Memory B cell (primary cell): ENCODE results near the gene ZNF223.

Source experiments
- ATAC-seq: fragments of 150-1000 bp; cut with Tn5 transposase; 2 replicates; pipeline ENCODE4 v1.10.0; 2021; ENCODE audit warnings: low read depth, mild to moderate bottlenecking, moderate library complexity
- DNase-seq, 2 donors: peaks; one replicate each; pipeline ENCODE4 v3.0.0; 2022; ENCODE audit warnings: low spot score in 2 of 2
- H3K27ac Mint-ChIP-seq: one replicate; pipeline ENCODE4 v1.8.0; 2022; ENCODE audit warnings: mild to moderate bottlenecking, moderate library complexity, mixed read lengths
- H3K27me3 Mint-ChIP-seq: one replicate; pipeline ENCODE4 v1.8.0; 2022; ENCODE audit warnings: mixed read lengths
- H3K36me3 Mint-ChIP-seq: one replicate; pipeline ENCODE4 v1.8.0; 2022; ENCODE audit warnings: mild to moderate bottlenecking, mixed read lengths
- H3K4me1 Mint-ChIP-seq: one replicate; pipeline ENCODE4 v1.8.0; 2022; ENCODE audit warnings: mixed read lengths
- H3K4me3 Mint-ChIP-seq: one replicate; pipeline ENCODE4 v1.8.0; 2022; ENCODE audit warnings: mild to moderate bottlenecking, moderate library complexity, mixed read lengths
- H3K9me3 Mint-ChIP-seq: one replicate; pipeline ENCODE4 v1.8.0; 2022; ENCODE audit warnings: mixed read lengths

ZNF223 gene

GRCh38 chr19:44051650-44052402 is at the start of gene ZNF223:
ZNF223 (plus strand) TSS chr19:44052036; CDS start chr19:44055177, 3,141 bp downstream.
- H3K4me1 Mint-ChIP-seq = peaks cover 12% of the 10 kb centered on the region
- peak; percentile 44 for ATAC-seq
- peaks cover 1% of the 10 kb centered on the region for H3K27me3 Mint-ChIP-seq
- H3K27ac Mint-ChIP-seq = peak within 1 kb of the TSS; percentile 12
- DNase-seq = no peak
- peaks cover 7% of the 10 kb centered on the region for H3K9me3 Mint-ChIP-seq
- H3K36me3 Mint-ChIP-seq = peaks cover 20% of the 10 kb centered on the region
- peak within 1 kb of the TSS; percentile 86 for H3K4me3 Mint-ChIP-seq

DNA sequence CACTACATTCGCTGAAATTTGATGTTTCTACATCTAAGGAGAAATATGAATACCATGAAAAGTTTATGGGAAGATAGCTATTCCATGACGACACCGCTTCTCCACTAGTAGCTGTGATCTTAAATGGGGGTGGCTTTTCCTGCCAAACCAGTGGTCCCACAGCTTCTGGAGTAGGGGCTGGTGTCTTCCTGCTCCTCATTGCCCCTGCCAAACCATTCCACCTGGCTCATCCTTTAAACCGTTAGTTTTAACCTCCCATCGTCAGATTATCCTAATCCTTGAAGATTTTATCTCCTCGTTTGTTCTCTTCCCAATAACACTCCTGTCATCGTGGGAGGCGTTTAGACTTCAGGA is 49.6 kb upstream of the ZNF223 start:
- Mint-ChIP-seq H3K36me3 (peaks cover 25% of the 10 kb centered on the region), H3K27me3 (no peaks in the 10 kb centered on the region), H3K4me3 (peak overlapping the region; percentile 99), H3K9me3 (peaks cover 14% of the 10 kb centered on the region), H3K27ac (peak overlapping the region; percentile 89), H3K4me1 (peaks cover 12% of the 10 kb centered on the region)
- ATAC-seq (no peak), DNase-seq (no peak)

DNA sequence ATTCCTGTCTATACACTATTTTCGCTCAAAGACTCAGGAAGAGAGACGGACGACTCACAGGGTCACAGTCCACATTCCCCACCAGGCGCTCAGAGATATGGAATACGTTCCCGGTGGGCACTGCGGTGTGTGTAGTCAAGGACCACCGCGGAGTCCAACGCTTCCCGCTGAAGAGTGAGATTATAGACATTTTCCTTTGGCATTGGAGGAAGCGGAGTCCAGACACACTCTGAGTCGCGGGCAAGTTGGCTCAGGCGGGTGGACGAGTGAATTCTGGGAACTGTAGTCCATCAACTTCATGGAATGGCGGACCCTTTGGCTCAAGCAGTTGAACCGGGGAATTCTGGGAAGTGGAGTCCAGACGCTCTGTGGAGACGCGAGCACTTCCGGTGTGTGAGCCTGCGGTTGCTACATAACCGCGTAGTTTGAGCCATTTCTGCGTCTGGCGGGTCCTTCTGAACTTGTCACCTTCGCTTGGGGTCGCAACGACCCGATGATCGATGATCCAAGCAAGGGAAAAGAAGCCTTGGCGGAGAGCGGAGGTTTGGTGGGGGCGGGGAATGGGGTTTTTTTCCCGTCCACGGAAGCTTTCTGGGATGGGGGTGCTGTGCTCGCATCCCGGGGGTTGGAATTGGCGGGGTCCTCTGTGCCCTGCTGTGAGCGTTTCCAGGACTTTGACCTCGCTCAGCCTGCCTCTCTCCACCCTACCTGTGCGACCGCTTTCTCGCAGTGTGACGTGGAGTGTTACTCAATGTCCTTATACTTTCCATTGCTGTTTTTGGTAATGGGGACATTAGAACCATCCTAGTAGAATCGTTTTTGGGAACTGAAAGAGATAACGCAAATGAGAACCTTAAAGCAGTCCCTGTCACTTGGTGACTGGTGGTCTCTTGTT is 49.0 kb upstream of the ZNF223 start, which contains the start of gene ZNF230:
ZNF230 (plus strand) TSS at position 392 of the 895 bp plus-strand sequence. CDS start 4,122 bp downstream, outside the sequence.
- Mint-ChIP-seq H3K36me3 (peaks cover 29% of the 10 kb centered on the region), H3K27ac (peak within 1 kb of the TSS; percentile 89), H3K4me3 (peak within 1 kb of the TSS; percentile 99), H3K27me3 (no peaks in the 10 kb centered on the region), H3K4me1 (peaks cover 12% of the 10 kb centered on the region), H3K9me3 (peaks cover 20% of the 10 kb centered on the region)
- ATAC-seq (peak; percentile 97), DNase-seq (peak; percentile 55 to 68)

DNA sequence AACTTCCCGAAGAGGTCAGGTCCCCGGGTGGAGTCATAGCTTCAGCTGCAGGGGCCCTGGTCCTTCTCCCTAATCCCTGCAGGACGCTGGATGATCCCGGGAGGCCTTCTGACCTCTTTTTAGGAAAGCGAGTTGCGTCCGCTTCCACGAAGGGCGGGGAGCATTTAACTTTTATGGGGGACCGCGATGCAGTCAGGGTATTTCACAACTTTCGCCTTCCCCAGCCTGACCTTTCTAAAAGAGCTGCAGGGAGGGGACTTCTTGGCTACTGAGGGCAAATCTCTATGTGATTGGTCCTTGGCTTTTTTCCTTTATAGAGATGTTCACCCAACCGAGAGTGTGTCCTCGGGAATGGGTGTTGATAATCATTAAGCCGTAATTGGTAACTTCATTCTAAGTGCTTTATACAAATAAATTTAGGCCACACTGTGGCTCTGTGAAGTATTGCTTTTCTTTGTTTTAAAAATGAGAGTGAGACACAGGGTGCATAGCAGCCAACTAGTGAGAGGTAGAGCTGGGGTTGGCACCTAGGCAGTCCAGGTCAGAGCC is 48.3 kb upstream of the ZNF223 start:
- ATAC-seq (no peak), DNase-seq (peak in 1 of 2 donors; percentile 20)
- H3K4me3 Mint-ChIP-seq = peak overlapping the region; percentile 99
- peaks cover 17% of the 10 kb centered on the region for H3K9me3 Mint-ChIP-seq
- H3K36me3 Mint-ChIP-seq = peaks cover 31% of the 10 kb centered on the region
- no peaks in the 10 kb centered on the region for H3K27me3 Mint-ChIP-seq
- H3K27ac Mint-ChIP-seq = peak overlapping the region; percentile 89
- peaks cover 12% of the 10 kb centered on the region for H3K4me1 Mint-ChIP-seq

DNA sequence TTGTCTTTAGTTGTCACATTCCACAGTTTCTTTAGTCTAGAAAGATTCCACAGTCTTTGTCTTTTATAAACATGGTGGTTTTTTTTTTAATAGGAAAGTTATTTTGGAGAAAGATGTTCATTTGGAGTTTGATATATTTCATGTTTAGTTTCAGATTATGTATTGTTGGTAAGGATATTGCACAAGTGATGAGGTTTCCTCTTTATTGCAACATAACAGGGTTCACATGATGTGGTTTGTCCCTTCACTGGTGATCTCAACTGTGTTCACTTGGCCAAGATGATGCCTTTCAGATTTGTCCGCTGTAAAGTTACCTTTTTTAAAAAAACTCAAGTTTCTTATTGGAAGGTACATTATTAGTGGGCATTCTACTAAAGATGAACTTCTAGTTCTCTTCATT is 45.9 kb upstream of the ZNF223 start:
- H3K27me3 Mint-ChIP-seq = no peaks in the 10 kb centered on the region
- peaks cover 52% of the 10 kb centered on the region for H3K36me3 Mint-ChIP-seq
- DNase-seq (no peak), ATAC-seq (no peak)
- H3K4me1 Mint-ChIP-seq = peaks cover 12% of the 10 kb centered on the region
- no peak overlapping the region for H3K27ac Mint-ChIP-seq
- H3K9me3 Mint-ChIP-seq = peaks cover 22% of the 10 kb centered on the region
- H3K4me3 Mint-ChIP-seq = no peak overlapping the region

GRCh38 chr19:44007473-44007872 is 44.4 kb upstream of the ZNF223 start:
- DNase-seq (no peak), ATAC-seq (no peak)
- H3K4me3 Mint-ChIP-seq = no peak overlapping the region
- no peaks in the 10 kb centered on the region for H3K27me3 Mint-ChIP-seq
- no peak overlapping the region for H3K27ac Mint-ChIP-seq
- peaks cover 64% of the 10 kb centered on the region for H3K36me3 Mint-ChIP-seq
- peaks cover 26% of the 10 kb centered on the region for H3K9me3 Mint-ChIP-seq
- peaks cover 5% of the 10 kb centered on the region for H3K4me1 Mint-ChIP-seq

DNA sequence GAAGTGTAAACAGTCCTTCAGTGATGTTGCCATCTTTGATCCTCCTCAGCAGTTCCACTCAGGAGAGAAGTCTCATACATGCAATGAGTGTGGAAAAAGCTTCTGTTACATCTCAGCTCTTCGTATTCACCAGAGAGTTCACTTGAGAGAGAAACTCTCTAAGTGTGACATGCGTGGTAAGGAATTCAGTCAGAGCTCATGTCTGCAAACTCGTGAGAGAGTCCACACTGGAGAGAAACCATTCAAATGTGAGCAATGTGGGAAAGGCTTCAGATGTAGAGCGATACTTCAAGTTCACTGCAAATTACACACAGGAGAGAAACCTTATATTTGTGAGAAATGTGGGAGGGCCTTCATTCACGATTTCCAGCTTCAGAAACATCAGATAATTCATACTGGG is 41.4 kb upstream of the ZNF223 start:
- Mint-ChIP-seq H3K4me3 (no peak overlapping the region), H3K36me3 (peaks cover 72% of the 10 kb centered on the region), H3K4me1 (no peaks in the 10 kb centered on the region), H3K27ac (no peak overlapping the region), H3K27me3 (no peaks in the 10 kb centered on the region), H3K9me3 (peaks cover 31% of the 10 kb centered on the region)
- no peak for ATAC-seq
- DNase-seq = no peak

GRCh38 chr19:44019498-44019897 is 32.3 kb upstream of the ZNF223 start:
- no peak overlapping the region for H3K27ac Mint-ChIP-seq
- peaks cover 13% of the 10 kb centered on the region for H3K27me3 Mint-ChIP-seq
- H3K4me3 Mint-ChIP-seq = no peak overlapping the region
- H3K36me3 Mint-ChIP-seq = peaks cover 7% of the 10 kb centered on the region
- DNase-seq = no peak
- no peaks in the 10 kb centered on the region for H3K4me1 Mint-ChIP-seq
- ATAC-seq = no peak
- peaks cover 30% of the 10 kb centered on the region for H3K9me3 Mint-ChIP-seq

GRCh38 chr19:44021221-44021620 is 30.6 kb upstream of the ZNF223 start:
- Mint-ChIP-seq H3K4me3 (no peak overlapping the region), H3K36me3 (peaks cover 13% of the 10 kb centered on the region), H3K27me3 (peaks cover 13% of the 10 kb centered on the region), H3K4me1 (peaks cover 11% of the 10 kb centered on the region), H3K27ac (no peak overlapping the region), H3K9me3 (peaks cover 30% of the 10 kb centered on the region)
- DNase-seq (no peak), ATAC-seq (no peak)

DNA sequence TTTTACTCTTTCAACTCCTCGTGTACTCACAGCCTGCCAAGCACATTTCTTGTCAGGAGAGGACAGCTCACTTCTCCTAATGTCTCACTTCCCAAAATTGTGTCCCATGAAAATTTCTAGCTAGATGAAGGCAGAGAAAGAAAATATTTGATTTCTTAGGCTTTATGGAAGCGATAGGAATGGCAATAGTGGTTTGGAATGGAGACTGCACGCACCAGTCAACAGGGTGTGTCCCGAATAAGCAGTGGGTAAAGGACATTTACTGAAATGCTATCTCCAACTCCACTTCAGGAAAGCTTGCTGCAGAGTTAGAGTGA is 27.0 kb upstream of the ZNF223 start:
- H3K27ac Mint-ChIP-seq = peak overlapping the region; percentile 79
- H3K4me1 Mint-ChIP-seq = peaks cover 19% of the 10 kb centered on the region
- ATAC-seq (no peak), DNase-seq (no peak)
- H3K36me3 Mint-ChIP-seq = peaks cover 37% of the 10 kb centered on the region
- H3K4me3 Mint-ChIP-seq = peak overlapping the region; percentile 98
- H3K27me3 Mint-ChIP-seq = peaks cover under 1% of the 10 kb centered on the region
- H3K9me3 Mint-ChIP-seq = peaks cover 27% of the 10 kb centered on the region

DNA sequence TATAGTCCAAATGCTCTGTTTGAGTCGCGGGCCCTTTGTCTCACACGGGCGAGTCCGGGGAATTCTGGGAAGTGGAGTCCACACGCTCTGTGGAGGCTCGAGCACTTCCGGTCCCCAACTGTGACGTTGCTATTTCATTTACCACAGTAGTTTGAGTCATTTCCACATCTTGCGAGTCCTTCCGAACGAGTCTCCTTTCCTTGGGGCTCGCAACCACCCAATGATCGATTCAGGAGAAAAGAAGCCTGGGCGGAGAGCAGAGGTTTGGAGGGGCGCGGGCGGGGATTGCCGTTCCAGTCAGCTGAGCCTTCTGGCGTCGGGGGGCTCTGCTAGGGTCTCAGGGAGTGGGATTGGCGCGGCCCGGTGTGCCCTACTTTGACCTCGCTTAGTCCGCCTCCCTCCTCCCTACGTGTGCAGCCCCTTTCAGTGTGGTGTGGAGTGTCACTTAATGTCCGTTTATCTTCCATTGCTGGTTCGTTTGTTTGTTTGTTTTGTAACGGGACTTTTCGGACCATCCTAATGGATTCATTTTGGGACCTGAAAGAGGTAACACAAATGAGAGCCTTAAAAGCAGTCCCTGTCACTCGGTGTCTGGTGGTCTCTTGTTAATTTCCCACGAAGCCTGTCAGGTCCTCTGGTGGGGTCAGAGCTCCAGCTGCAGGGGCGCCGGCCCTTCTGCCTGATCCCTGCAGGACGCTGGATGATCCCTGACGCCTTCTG is 26.5 kb upstream of the ZNF223 start, which contains the start of gene ZNF222:
ZNF222 (plus strand) TSS at position 163 of the 720 bp plus-strand sequence; CDS start at position 221, 58 bp downstream.
- ATAC-seq = peak; percentile 100
- Mint-ChIP-seq H3K9me3 (peaks cover 22% of the 10 kb centered on the region), H3K27ac (peak within 1 kb of the TSS; percentile 79), H3K36me3 (peaks cover 41% of the 10 kb centered on the region), H3K4me3 (peak within 1 kb of the TSS; percentile 98), H3K4me1 (peaks cover 19% of the 10 kb centered on the region), H3K27me3 (no peaks in the 10 kb centered on the region)
- peak; percentile 51 to 54 for DNase-seq

GRCh38 chr19:44026622-44027021 is 25.2 kb upstream of the ZNF223 start:
- Mint-ChIP-seq H3K4me1 (peaks cover 19% of the 10 kb centered on the region), H3K27me3 (no peaks in the 10 kb centered on the region), H3K9me3 (peaks cover 20% of the 10 kb centered on the region)

DNA sequence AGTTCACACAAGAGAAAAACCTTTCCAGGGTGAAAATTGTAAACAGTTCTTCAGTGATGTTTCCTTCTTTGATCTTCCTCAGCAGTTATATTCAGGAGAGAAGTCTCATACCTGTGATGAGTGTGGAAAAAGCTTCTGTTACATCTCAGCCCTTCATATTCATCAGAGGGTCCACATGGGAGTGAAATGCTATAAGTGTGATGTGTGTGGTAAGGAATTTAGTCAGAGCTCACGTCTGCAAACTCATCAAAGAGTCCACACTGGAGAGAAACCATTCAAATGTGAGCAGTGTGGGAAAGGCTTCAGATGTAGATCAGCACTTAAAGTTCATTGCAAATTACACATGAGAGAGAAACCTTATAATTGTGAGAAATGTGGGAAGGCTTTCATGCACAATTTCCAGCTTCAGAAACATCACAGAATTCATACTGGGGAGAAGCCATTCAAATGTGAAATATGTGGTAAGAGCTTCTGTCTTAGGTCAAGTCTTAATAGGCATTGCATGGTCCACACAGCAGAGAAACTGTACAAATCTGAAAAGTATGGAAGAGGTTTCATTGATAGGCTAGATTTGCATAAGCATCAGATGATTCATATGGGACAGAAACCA is 19.7 kb upstream of the ZNF223 start:
- H3K4me1 Mint-ChIP-seq = peaks cover 2% of the 10 kb centered on the region
- ATAC-seq (no peak), DNase-seq (no peak)
- H3K27me3 Mint-ChIP-seq = no peaks in the 10 kb centered on the region
- peaks cover 32% of the 10 kb centered on the region for H3K9me3 Mint-ChIP-seq
- no peak overlapping the region for H3K4me3 Mint-ChIP-seq
- H3K27ac Mint-ChIP-seq = no peak overlapping the region
- H3K36me3 Mint-ChIP-seq = peaks cover 63% of the 10 kb centered on the region

More at GRCh38 chr19:44026622-44027021, 25.2 kb upstream of the ZNF223 start:
- no peak for ATAC-seq
- no peak overlapping the region for H3K27ac Mint-ChIP-seq
- DNase-seq = no peak
- H3K4me3 Mint-ChIP-seq = no peak overlapping the region
- H3K36me3 Mint-ChIP-seq = peaks cover 53% of the 10 kb centered on the region
